Left forelimb (tissue), 1 donor: ENCODE results near the gene PRAMEF14.
"Not testable (repeated sequence)": the region's sequence is repeated elsewhere in the genome, so short reads cannot be mapped to it uniquely, and the experiment has no call there.

ENCODE experiments used
- DNase-seq: peaks from one replicate; pipeline ENCODE4 v3.0.0-alpha.2; 2018; ENCODE audit warnings: low spot score

PRAMEF14 gene

DNA sequence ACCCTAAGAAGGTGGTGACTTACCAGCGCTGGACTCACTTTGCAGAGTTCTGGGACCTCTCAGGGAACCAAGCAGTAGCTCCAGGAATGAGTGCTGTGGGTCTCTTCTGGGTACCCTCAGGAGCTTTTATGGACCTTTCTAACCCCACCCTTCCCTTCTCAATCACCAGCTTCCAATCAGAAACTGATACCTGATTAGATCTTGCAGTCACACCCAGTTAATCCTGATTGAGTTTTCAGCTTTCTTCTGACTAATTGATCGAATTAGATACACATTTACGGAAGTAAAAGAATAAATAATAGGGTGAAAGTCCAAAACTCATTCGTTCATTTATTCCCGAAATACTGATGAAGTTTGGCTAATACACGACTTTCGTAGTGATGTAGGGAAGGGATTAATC, at the start of gene PRAMEF14:
Gene PRAMEF14 (minus strand): TSS at position 101 of the 400 bp plus-strand sequence. CDS start 1,820 bp downstream, outside the sequence.
- DNase-seq: not testable (repeated sequence)

GRCh38 chr1:13395311-13395710, 48.4 kb upstream of the PRAMEF14 start:
- DNase-seq: not testable (repeated sequence)

GRCh38 chr1:13394761-13395160, 47.8 kb upstream of the PRAMEF14 start:
- not testable (repeated sequence) for DNase-seq

- not testable (repeated sequence) for DNase-seq
Observed at GRCh38 chr1:13393004-13393403, 46.1 kb upstream of the PRAMEF14 start.

DNA sequence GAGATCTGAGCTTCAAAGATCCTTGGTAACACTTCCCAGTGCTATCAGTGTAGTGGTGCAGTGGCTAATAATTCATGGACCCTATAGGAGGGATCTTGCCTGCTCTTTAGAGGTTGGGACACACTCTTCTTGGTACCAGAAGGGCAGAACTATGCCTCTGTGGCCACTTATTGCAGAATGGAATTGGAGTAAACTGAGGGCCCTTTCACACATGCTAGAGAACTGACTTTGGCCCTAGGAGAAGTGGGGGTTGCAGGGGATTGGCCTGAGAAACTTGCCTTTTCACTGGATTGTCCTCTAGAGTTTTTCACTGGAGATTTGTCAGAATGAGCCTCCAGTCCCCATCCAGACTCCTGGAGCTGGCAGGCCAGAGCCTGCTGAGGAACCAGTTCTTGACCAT, 42.4 kb upstream of the PRAMEF14 start, which contains the start of gene PRAMEF17:
Gene PRAMEF17 (plus strand): TSS at position 301 of the 400 bp plus-strand sequence. CDS start 26 bp downstream, at position 327.
- not testable (repeated sequence) for DNase-seq

DNA sequence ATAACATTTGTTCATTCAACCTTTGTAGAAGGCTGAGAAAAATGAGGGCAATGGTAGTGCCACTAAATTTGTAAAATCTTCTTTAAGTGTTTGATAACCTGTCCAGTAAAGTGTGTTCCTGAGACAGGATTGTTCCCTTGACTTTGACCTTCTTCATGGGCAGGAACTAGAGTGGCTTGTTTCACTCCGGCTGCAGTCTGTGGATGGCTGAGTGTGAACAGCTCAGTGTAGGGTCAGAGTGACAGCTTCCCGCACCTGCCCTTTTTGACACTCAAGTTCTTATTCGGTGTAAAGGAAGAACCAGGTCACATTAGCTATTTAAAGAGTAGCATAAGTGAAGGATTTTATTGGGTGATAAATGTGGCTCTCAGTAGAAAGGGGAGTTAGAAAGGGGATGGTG, 33.4 kb upstream of the PRAMEF14 start:
- DNase-seq: not testable (repeated sequence)

DNA sequence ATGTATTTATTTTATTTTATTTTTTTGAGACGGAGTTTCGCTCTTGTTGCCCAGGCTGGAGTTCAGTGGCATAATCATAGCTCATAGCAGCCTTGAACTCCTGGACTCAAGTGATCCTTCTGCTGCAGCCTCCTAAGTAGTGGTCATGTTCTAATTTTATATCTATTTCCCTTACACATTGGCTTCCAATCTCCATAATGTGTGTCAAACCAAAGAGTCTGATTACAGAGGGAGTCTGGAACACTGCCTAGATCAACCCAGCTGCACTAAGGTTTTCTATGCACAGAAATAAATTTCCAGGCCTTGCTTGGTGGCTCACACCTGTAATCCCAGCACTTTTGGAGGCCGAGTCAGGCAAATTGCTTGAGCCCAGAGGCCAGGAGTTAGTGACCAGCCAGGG, 32.0 kb upstream of the PRAMEF14 start:
- not testable (repeated sequence) for DNase-seq

DNA sequence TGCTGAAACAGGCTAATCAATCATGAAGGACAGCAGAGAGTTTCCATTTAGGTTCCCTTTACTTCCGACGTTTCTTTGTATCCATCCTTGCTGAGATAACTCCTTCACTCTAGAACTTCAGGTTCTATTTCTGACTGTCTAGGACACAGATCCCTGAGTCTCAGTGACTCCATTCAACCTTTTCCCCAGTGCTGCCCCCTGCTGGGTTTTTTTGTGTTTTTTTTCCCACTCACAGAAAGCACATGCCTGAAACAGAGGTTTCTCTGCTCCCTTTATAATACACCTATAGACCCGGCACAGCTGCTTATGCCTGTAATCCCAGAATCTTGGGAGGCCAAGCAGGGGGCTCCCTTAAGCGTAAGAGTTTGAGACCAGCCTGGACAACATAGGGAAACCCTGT, 21.6 kb upstream of the PRAMEF14 start:
- not testable (repeated sequence) for DNase-seq

- DNase-seq: not testable (repeated sequence)
Observed at GRCh38 chr1:13366536-13366935, 19.6 kb upstream of the PRAMEF14 start.

GRCh38 chr1:13364928-13365327, 18.0 kb upstream of the PRAMEF14 start:
- not testable (repeated sequence) for DNase-seq

- DNase-seq: not testable (repeated sequence)
Observed at GRCh38 chr1:13362364-13362763, 15.4 kb upstream of the PRAMEF14 start.

DNA sequence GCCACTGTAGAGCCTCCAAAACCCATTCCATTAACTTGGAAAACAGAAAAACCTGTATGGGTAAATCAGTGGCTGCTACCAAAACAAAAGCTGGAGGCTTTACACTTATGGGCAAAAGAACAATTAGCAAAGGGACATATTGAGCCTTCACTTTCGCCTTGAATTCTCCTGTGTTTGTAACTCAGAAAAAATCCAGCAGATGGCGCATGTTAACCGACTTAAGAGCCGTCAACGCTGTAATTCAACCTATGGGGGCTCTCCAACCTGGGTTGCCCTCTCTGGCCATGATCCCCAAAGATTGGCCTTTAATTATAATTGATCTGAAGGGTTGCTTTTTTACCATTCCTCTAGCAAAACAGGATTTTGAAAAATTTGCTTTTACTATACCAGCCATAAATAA, 9.8 kb upstream of the PRAMEF14 start:
- not testable (repeated sequence) for DNase-seq

DNA sequence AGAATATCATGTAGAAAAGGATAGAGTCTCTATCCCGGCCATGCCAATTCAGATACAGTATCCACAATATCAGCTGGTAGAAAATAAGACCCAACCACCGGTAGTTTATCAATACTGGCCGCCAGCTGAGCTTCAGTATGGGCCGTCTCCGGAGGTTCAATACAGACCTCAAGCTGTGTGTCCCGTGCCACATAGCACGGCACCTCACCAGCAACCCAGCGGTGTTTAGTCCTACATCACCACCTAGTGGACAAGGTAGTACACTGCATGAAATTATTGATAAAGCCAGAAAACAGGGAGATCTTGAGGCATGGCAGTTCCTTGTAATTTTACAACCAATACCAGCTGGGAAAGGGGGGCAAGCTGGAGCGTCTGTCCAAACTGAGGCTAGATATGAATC, 7.5 kb upstream of the PRAMEF14 start:
- DNase-seq: not testable (repeated sequence)

- not testable (repeated sequence) for DNase-seq
Observed at GRCh38 chr1:13353476-13353875, 6.5 kb upstream of the PRAMEF14 start.

GRCh38 chr1:13342496-13342895, 4.4 kb downstream of the PRAMEF14 start:
- DNase-seq: not testable (repeated sequence)

GRCh38 chr1:13315281-13315680, 31.7 kb downstream of the PRAMEF14 start, which contains the start of gene PRAMEF15:
Gene PRAMEF15 (plus strand): TSS chr1:13315581. CDS start chr1:13318408, 2,827 bp downstream.
- DNase-seq: not testable (repeated sequence)

DNA sequence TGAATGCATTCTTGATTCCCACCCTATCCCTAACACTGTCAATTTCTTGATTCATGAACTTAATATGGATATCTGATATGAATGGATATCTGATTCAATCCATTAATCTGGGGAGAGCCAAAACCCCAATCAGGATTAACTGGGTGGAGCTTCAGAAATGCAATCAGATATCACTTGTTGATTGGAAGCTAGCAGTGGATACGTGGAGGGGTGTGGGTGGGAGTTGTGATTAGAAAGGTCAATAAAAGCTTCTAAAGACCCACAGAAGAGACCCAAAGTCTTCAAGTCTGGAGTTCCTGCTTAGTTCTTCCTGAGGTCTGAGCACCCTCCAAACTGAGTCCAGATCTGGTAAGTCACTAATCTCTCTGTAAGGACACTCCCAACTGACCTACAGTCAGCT, 43.7 kb downstream of the PRAMEF14 start, which contains the start of gene PRAMEF33:
Gene PRAMEF33 (plus strand): TSS at position 301 of the 400 bp plus-strand sequence. CDS start 2,416 bp downstream, outside the sequence.
- DNase-seq: not testable (repeated sequence)

- DNase-seq: not testable (repeated sequence)
Observed at GRCh38 chr1:13302197-13302596, 44.7 kb downstream of the PRAMEF14 start.

- DNase-seq: not testable (repeated sequence)
Observed at GRCh38 chr1:13298699-13299098, 48.2 kb downstream of the PRAMEF14 start.

DNA sequence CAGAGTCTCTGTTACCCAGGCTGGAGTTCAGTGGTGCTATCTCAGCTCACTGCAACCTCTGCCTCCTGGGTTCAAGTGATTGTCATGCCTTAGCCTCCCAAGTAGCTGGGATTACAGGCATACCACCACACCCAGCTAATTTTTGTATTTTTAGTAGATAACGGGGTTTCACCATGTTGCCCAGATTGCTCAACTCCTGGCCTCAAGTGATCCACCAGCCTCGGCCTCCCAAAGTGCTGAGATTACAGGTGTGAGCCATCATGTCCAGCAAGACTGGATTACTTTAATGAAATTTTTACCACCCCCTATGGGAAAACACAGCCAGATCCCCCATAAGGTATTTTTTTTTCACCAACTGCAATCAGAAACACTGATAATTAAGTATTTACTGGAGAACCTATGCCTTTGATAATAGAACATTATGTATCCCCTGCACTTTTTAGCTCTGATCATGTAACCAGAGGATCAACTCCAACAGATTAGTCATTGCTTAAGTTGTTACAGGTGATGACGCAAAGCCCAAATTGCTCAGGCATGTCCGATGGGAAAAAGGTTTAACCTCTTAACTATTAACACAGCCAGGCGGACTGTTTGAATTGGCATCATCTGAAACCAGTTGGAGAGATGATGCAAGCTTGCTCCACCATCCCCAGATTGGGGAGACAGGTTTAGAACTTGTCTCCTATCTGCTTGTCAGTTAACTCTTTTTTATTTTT, 49.6 kb downstream of the PRAMEF14 start:
- not testable (repeated sequence) for DNase-seq
